Endodermal cell (in vitro differentiated cells): ENCODE measurements around the gene VSTM4. TPM values are rescaled to one million over a fixed set of nuclear protein-coding genes. Genes with fewer than 3 reads are reported as not detected.

Source experiments
- DNase-seq: peaks from one replicate; pipeline ENCODE4 v3.0.0-alpha.2; 2017
- H3K27ac ChIP-seq: 2 replicates; pipeline ENCODE4 v1.5.1; 2013; ENCODE audit warnings: mild to moderate bottlenecking, low read depth, low read length, moderate library complexity
- H3K27me3 ChIP-seq: 2 replicates; pipeline ENCODE4 v1.6.1; 2013; ENCODE audit warnings: mild to moderate bottlenecking, low read length, moderate library complexity; ENCODE audit not compliant: insufficient read depth, control insufficient read depth, poor library complexity, severe bottlenecking
- H3K36me3 ChIP-seq: 2 replicates; pipeline ENCODE4 v1.7.0; 2013; ENCODE audit warnings: mild to moderate bottlenecking, low read length, moderate library complexity; ENCODE audit not compliant: control insufficient read depth, insufficient read depth
- H3K4me1 ChIP-seq: one replicate; pipeline ENCODE4 v1.7.0; 2013; ENCODE audit warnings: low read length; ENCODE audit not compliant: control insufficient read depth, insufficient read depth
- H3K4me3 ChIP-seq: 2 replicates; pipeline ENCODE4 v1.5.1; 2013; ENCODE audit warnings: mild to moderate bottlenecking, low read length, moderate library complexity
- H3K9ac ChIP-seq: 2 replicates; pipeline ENCODE4 v1.6.1; 2013; ENCODE audit warnings: mild to moderate bottlenecking, low read length, moderate library complexity; ENCODE audit not compliant: poor library complexity, severe bottlenecking; ENCODE audit errors: extremely low read depth
- H3K9me3 ChIP-seq: 2 replicates; pipeline ENCODE4 v1.6.1; 2013; ENCODE audit warnings: mild to moderate bottlenecking, low read length, moderate library complexity; ENCODE audit not compliant: control insufficient read depth
- H3K27ac Mint-ChIP-seq: 2 replicates; pipeline ENCODE4 v1.8.0; 2020; ENCODE audit warnings: mixed read lengths
- H3K27me3 Mint-ChIP-seq: 2 replicates; pipeline ENCODE4 v1.8.0; 2021; ENCODE audit warnings: mild to moderate bottlenecking, mixed read lengths; ENCODE audit not compliant: insufficient read depth
- H3K36me3 Mint-ChIP-seq: 2 replicates; pipeline ENCODE4 v1.8.0; 2020; ENCODE audit warnings: low read depth, mixed read lengths
- H3K4me1 Mint-ChIP-seq: 2 replicates; pipeline ENCODE4 v1.8.0; 2020; ENCODE audit warnings: mixed read lengths
- H3K4me3 Mint-ChIP-seq: 2 replicates; pipeline ENCODE4 v1.8.0; 2020; ENCODE audit warnings: mild to moderate bottlenecking, moderate library complexity, mixed read lengths
- H3K9me3 Mint-ChIP-seq: 2 replicates; pipeline ENCODE4 v1.8.0; 2020; ENCODE audit warnings: mild to moderate bottlenecking, mixed read lengths
- WGBS, 2 experiments: methylation state at CpG; one replicate each; pipeline versions ENCODE4 v1.1.5 to v1.1.7; 2013; ENCODE audit warnings: missing lambda C conversion rate in 2 of 2, mixed read lengths in 1 of 2; ENCODE audit not compliant: insufficient coverage in 1 of 2, insufficient read length in 1 of 2; 5-methylcytosine and 5-hydroxymethylcytosine counted together
- total RNA-seq, 2 donors: library from RNA; stranded (reverse); fragmentation: NEBNext Ultra II Directional in 1 of 2; extraction: Animal tissue kit (Norgen Biotek cat#: 25700) in 1 of 2; gene quantifications; 2 replicates in 1 of 2; 3 replicates in 1 of 2; pipeline ENCODE4 v1.2.1, GENCODE V29; 2021
- TF ChIP-seq, protein P1 (sequence below): fragments of 200-600 bp; sonication (generic); conservative IDR thresholded peaks from 2 replicates; pipeline ENCODE4 v1.5.0; 2021; ENCODE audit warnings: antibody characterized with exemption, mild to moderate bottlenecking

VSTM4 gene
- total RNA-seq, 2 donors from 2014 or later: 0.51 to 0.77 TPM

GRCh38 chr10:49129376-49129775 is 14.1 kb upstream of the VSTM4 start:
- Mint-ChIP-seq H3K4me3 (no peak overlapping the region), H3K27me3 (no peaks in the 10 kb centered on the region), H3K4me1 (no peaks in the 10 kb centered on the region), H3K36me3 (no peaks in the 10 kb centered on the region), H3K9me3 (no peaks in the 10 kb centered on the region), H3K27ac (no peak overlapping the region)
- TF ChIP-seq, protein P1, sequence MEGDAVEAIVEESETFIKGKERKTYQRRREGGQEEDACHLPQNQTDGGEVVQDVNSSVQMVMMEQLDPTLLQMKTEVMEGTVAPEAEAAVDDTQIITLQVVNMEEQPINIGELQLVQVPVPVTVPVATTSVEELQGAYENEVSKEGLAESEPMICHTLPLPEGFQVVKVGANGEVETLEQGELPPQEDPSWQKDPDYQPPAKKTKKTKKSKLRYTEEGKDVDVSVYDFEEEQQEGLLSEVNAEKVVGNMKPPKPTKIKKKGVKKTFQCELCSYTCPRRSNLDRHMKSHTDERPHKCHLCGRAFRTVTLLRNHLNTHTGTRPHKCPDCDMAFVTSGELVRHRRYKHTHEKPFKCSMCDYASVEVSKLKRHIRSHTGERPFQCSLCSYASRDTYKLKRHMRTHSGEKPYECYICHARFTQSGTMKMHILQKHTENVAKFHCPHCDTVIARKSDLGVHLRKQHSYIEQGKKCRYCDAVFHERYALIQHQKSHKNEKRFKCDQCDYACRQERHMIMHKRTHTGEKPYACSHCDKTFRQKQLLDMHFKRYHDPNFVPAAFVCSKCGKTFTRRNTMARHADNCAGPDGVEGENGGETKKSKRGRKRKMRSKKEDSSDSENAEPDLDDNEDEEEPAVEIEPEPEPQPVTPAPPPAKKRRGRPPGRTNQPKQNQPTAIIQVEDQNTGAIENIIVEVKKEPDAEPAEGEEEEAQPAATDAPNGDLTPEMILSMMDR: no peak
- no peak overlapping the region for H3K9ac ChIP-seq
- no peak overlapping the region for H3K27ac ChIP-seq
- WGBS, 2 experiments: 88 to 98% methylated on average over 1 of the region's 1 CpG
- H3K9me3 ChIP-seq: no peaks in the 10 kb centered on the region
- peak; percentile 8 for DNase-seq
- H3K27me3 ChIP-seq: peaks cover 4% of the 10 kb centered on the region
- H3K4me1 ChIP-seq: no peaks in the 10 kb centered on the region
- H3K4me3 ChIP-seq: no peak overlapping the region
- no peaks in the 10 kb centered on the region for H3K36me3 ChIP-seq

- no peaks in the 10 kb centered on the region for H3K27me3 Mint-ChIP-seq
- Histone ChIP-seq H3K9me3 (no peaks in the 10 kb centered on the region), H3K9ac (no peak overlapping the region), H3K4me1 (no peaks in the 10 kb centered on the region), H3K36me3 (no peaks in the 10 kb centered on the region), H3K4me3 (no peak overlapping the region), H3K27ac (no peak overlapping the region), H3K27me3 (peaks cover 4% of the 10 kb centered on the region)
- TF ChIP-seq, protein P1: no peak
- H3K9me3 Mint-ChIP-seq: no peaks in the 10 kb centered on the region
- no peaks in the 10 kb centered on the region for H3K4me1 Mint-ChIP-seq
- H3K36me3 Mint-ChIP-seq: no peaks in the 10 kb centered on the region
- DNase-seq: no peak
- 81 to 91% methylated on average over 2 to 4 of the region's 4 CpGs for WGBS, 2 experiments
- no peak overlapping the region for H3K4me3 Mint-ChIP-seq
- H3K27ac Mint-ChIP-seq: no peak overlapping the region
These were observed 13.5 kb upstream of the VSTM4 start for GRCh38 chr10:49128854-49129253.

DNA sequence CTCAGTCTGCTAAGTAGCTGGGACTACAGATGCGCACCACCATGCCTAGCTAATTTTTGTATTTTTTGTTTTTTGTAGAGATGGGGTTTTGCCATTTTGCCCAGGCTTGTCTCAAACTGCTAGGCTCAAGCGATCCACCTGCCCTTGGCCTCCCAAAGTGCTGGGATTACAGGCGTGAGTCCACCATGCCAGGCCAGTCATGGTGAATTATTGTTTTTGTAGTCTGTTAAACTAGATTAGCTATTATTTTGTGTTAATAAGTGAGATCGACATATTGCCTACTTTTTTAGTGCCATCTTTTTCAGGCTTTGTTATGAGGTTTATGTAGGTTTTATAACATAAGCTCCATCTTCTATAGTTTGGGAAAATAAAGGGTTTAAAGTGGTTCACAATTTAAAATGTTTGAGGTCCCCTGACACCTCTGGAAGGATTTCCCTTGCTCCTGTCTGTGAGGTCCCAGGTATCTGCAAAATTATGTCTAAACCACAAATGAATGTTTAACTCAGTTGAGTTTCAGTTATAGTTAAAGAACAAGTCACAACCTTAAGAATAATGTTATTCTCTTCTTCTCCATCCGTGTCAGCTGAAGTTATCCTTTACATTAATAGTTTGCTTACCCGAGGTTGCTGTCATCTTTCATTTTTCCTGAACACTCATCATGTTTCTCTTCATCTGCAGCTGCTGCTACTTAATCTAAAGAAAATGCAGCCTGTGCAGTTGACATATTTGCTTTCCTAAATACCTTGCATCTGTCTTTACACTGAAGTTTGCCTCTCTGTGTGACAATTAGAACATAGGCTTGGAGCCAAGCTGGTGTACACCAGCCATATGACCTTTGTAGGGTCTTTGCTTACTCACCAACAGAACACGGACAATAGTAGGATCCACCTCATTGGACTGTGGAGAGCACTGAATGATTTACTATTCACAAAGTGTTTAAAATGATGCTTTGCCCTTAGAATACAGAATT is 8.9 kb upstream of the VSTM4 start:
- Mint-ChIP-seq H3K27ac (no peak overlapping the region), H3K27me3 (no peaks in the 10 kb centered on the region), H3K4me3 (no peak overlapping the region), H3K9me3 (peaks cover 3% of the 10 kb centered on the region), H3K36me3 (no peaks in the 10 kb centered on the region), H3K4me1 (no peaks in the 10 kb centered on the region)
- DNase-seq: no peak
- no peaks in the 10 kb centered on the region for H3K4me1 ChIP-seq
- TF ChIP-seq, protein P1: no peak
- H3K27me3 ChIP-seq: peaks cover 18% of the 10 kb centered on the region
- no peak overlapping the region for H3K4me3 ChIP-seq
- 82 to 89% methylated on average over 5 to 7 of the region's 7 CpGs for WGBS, 2 experiments
- no peak overlapping the region for H3K9ac ChIP-seq
- no peaks in the 10 kb centered on the region for H3K36me3 ChIP-seq
- H3K27ac ChIP-seq: no peak overlapping the region
- H3K9me3 ChIP-seq: no peaks in the 10 kb centered on the region
